Astrocyte of the spinal cord (primary cell): ENCODE measurements around the gene C6orf15.

ENCODE experiments used
- DNase-seq: peaks from one replicate; pipeline ENCODE4 v3.0.0; 2011; ENCODE audit warnings: low read depth, low spot score
- H3K4me3 ChIP-seq: 2 replicates; pipeline ENCODE4 v1.5.1; 2011; ENCODE audit warnings: low read depth, mild to moderate bottlenecking, low read length, moderate library complexity
- CTCF ChIP-seq: IDR thresholded peaks from 2 replicates; pipeline ENCODE4 v1.5.1; 2012; ENCODE audit warnings: low read depth, mild to moderate bottlenecking, low read length, inconsistent platforms
- in situ Hi-C: cut with HindIII; loops from 2 replicates; pipeline ENCODE4 v1.10.0; 2017; ENCODE audit warnings: low sequenced_read_pairs

Gene C6orf15

GRCh38 chr6:31112478-31112877 is at the start of gene C6orf15:
Gene C6orf15, minus strand, starts transcription at chr6:31112575. Its CDS starts 20 bp downstream, at chr6:31112555.
- no peak for DNase-seq
- H3K4me3 ChIP-seq = no peak within 1 kb of the TSS
- TF ChIP-seq CTCF = no peak
- in situ Hi-C loops = no loop called here

GRCh38 chr6:31161216-31162126 is 49.1 kb upstream of the C6orf15 start:
- TF ChIP-seq CTCF = no peak

GRCh38 chr6:31158863-31159855 is 46.8 kb upstream of the C6orf15 start:
- peak; percentile 9 for TF ChIP-seq CTCF
- peak overlapping the region; percentile 80 for H3K4me3 ChIP-seq
- DNase-seq = no peak
- in situ Hi-C loops = no loop called here

More at GRCh38 chr6:31161216-31162126, 49.1 kb upstream of the C6orf15 start:
- in situ Hi-C loops = no loop called here
- no peak for DNase-seq
- H3K4me3 ChIP-seq = no peak overlapping the region

GRCh38 chr6:31158140-31158862 is 45.9 kb upstream of the C6orf15 start, which contains the start of gene TCF19:
Gene TCF19, plus strand, starts transcription at chr6:31158589. Its CDS starts 881 bp downstream, at chr6:31159470.
- H3K4me3 ChIP-seq = peak within 1 kb of the TSS; percentile 80
- no peak for TF ChIP-seq CTCF
- in situ Hi-C loops = no loop called here
- peak; percentile 99 for DNase-seq

- no peak for TF ChIP-seq CTCF
- peak within 1 kb of the TSS; percentile 80 for H3K4me3 ChIP-seq
- in situ Hi-C loops = no loop called here
- no peak for DNase-seq
These were observed 45.3 kb upstream of the C6orf15 start, which contains the start of gene CCHCR1 for GRCh38 chr6:31157513-31158139. Gene CCHCR1, minus strand, starts transcription at chr6:31157802. Its CDS starts 202 bp downstream, at chr6:31157600.
